Calu3 (cell line): ENCODE results near the gene KCNMB2. TPM values are rescaled to one million over a fixed set of nuclear protein-coding genes. Genes with fewer than 3 reads are reported as not detected.

Experiments
- BruUV-seq: library from RNA; stranded (reverse); fragments of 400-500 nt; replicated peaks from 2 replicates; lab custom pipeline; 2021; lab: Mats Ljungman, UMichigan
- CTCF ChIA-PET: fragments of 300-600 bp; sonication (Branson Sonifier 250); formaldehyde crosslinking; loops from one replicate; lab custom pipeline; 2022; ENCODE audit warnings: antibody characterized with exemption; lab: Charles Lee
- DNase-seq: peaks from one replicate; pipeline ENCODE4 v3.0.0; 2022
- H3K27ac Mint-ChIP-seq: one replicate; pipeline ENCODE4 v1.8.0; 2022; ENCODE audit warnings: mixed read lengths; ENCODE audit not compliant: unreplicated experiment
- H3K27me3 Mint-ChIP-seq: one replicate; pipeline ENCODE4 v1.8.0; 2022; ENCODE audit warnings: mixed read lengths; ENCODE audit not compliant: unreplicated experiment
- H3K36me3 Mint-ChIP-seq: one replicate; pipeline ENCODE4 v1.8.0; 2022; ENCODE audit warnings: mild to moderate bottlenecking, moderate library complexity, mixed read lengths; ENCODE audit not compliant: insufficient read depth, unreplicated experiment
- H3K4me1 Mint-ChIP-seq: one replicate; pipeline ENCODE4 v1.8.0; 2022; ENCODE audit warnings: mild to moderate bottlenecking, low read depth, mixed read lengths; ENCODE audit not compliant: unreplicated experiment
- H3K4me3 Mint-ChIP-seq: one replicate; pipeline ENCODE4 v1.8.0; 2022; ENCODE audit warnings: mild to moderate bottlenecking, low read depth, moderate library complexity, mixed read lengths; ENCODE audit not compliant: unreplicated experiment
- H3K9me3 Mint-ChIP-seq: one replicate; pipeline ENCODE4 v1.8.0; 2022; ENCODE audit warnings: low read depth, mixed read lengths; ENCODE audit not compliant: unreplicated experiment
- intact Hi-C: fragments of 100-400 bp; cut with micrococcal nuclease; formaldehyde crosslinking; loops from one replicate; pipeline ENCODE4 v1.10.0; 2022; ENCODE audit not compliant: unreplicated experiment
- total RNA-seq: library from RNA; stranded (reverse); gene quantifications from 2 replicates; pipeline ENCODE4 v1.2.3, GENCODE V29; 2022
- TF ChIP-seq, protein P1 (sequence below): fragments of 200-600 bp; IDR thresholded peaks from one replicate; pipeline ENCODE4 v1.8.0; 2022; ENCODE audit warnings: antibody characterized with exemption; ENCODE audit not compliant: unreplicated experiment

KCNMB2 gene
- total RNA-seq, 1 experiment from 2014 or later = not detected

DNA sequence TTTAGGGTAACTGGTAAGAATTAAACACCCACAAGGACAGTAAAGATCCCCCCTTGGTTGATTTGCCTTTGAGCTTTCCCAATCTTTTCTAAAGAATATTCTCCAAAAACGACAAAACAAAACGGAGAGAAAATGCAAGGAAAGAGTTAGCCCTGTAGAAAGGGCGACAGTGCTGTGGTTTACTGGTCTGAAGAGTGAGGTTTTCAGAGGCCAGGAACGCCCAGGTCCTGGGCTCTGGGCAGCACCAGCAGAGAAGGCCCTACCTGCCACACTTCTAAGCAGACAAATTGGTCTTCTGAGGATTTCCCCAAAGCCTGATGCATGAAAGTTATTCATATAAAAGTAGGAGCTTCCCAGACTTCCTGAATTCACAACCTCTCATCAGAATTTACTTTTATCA lies 119.3 kb downstream of the KCNMB2 start:
- no peak for DNase-seq
- Mint-ChIP-seq H3K4me3 (no peak overlapping the region), H3K27ac (no peak overlapping the region), H3K27me3 (no peaks in the 10 kb centered on the region), H3K4me1 (no peaks in the 10 kb centered on the region), H3K36me3 (no peaks in the 10 kb centered on the region), H3K9me3 (peaks cover 21% of the 10 kb centered on the region)
- BruUV-seq = no TSS peak
- intact Hi-C loops = no loop called here
- TF ChIP-seq, protein P1, sequence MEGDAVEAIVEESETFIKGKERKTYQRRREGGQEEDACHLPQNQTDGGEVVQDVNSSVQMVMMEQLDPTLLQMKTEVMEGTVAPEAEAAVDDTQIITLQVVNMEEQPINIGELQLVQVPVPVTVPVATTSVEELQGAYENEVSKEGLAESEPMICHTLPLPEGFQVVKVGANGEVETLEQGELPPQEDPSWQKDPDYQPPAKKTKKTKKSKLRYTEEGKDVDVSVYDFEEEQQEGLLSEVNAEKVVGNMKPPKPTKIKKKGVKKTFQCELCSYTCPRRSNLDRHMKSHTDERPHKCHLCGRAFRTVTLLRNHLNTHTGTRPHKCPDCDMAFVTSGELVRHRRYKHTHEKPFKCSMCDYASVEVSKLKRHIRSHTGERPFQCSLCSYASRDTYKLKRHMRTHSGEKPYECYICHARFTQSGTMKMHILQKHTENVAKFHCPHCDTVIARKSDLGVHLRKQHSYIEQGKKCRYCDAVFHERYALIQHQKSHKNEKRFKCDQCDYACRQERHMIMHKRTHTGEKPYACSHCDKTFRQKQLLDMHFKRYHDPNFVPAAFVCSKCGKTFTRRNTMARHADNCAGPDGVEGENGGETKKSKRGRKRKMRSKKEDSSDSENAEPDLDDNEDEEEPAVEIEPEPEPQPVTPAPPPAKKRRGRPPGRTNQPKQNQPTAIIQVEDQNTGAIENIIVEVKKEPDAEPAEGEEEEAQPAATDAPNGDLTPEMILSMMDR = no peak
- CTCF ChIA-PET = no interaction called here

DNA sequence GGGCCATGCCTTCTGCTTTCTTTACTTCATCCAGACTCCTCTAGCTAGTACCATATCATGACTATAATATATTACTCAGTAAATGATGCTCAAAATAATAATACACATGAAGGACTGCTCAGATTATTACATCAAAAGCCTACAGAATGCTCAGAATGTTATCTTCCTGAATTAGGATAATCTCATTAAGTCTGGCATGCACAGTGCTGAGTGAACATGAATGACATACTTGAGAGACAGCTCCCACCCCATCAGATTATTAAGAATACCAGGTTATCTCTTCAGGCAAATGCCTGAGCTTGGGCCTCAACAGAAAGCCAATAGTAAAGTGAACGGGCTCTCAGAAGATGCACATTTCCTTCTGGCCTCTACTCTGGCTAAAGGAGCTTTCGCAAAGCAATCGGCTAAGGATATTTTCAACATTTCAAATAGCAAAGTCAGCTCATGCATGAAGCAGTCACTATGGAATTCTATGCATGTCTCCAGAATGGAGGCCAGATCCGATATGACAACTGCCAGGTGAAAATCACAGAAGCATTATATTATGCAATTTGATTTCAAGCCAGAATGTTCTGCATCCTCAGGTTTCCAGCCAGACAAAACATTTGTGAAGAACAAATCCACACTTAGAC lies 122.6 kb downstream of the KCNMB2 start:
- intact Hi-C loops = no loop called here

DNA sequence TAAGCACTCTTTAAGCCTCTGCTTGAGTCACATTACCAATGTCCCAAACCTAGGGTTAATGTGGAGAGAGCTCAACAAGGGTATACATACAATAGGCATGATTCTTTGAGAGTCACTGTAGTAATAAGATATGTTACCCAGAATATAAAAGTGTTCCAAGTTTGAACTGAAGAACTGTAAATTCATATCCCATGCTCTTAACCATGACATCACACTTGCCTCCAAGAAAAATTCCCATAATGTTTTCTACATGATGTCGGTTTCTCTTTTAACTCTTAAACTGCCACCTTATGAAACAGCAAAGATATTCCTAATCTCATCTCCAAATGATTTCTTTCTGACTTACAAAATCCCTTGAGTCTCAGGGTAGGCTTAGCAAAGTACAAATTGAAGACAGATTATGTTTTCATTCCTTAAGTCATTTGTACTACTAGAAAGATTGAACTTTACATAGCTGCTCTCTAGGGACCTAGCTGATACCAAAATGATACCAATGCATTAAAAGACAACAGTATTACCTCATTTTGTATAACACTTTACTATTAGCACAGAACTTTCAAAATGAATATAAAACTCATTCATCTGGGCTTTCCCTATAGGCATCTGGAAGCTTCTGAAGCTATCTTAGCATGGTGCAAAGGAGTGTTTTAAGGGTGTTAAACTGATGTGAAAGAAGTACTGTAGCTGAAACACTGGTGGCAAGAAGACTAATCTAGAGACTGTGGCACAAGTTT lies 127.1 kb downstream of the KCNMB2 start:
- no peaks in the 10 kb centered on the region for H3K36me3 Mint-ChIP-seq
- CTCF ChIA-PET = no interaction called here
- H3K4me3 Mint-ChIP-seq = no peak overlapping the region
- peaks cover 10% of the 10 kb centered on the region for H3K9me3 Mint-ChIP-seq
- H3K27ac Mint-ChIP-seq = no peak overlapping the region
- no peaks in the 10 kb centered on the region for H3K4me1 Mint-ChIP-seq
- no peaks in the 10 kb centered on the region for H3K27me3 Mint-ChIP-seq
- no TSS peak for BruUV-seq
- intact Hi-C loops = no loop called here
- TF ChIP-seq, protein P1 = no peak
- no peak for DNase-seq

More for the DNA sequence above, 122.6 kb downstream of the KCNMB2 start:
- no TSS peak for BruUV-seq
- peaks cover 19% of the 10 kb centered on the region for H3K9me3 Mint-ChIP-seq
- no peaks in the 10 kb centered on the region for H3K4me1 Mint-ChIP-seq
- TF ChIP-seq, protein P1 = no peak
- H3K4me3 Mint-ChIP-seq = no peak overlapping the region
- H3K27me3 Mint-ChIP-seq = no peaks in the 10 kb centered on the region
- no peak overlapping the region for H3K27ac Mint-ChIP-seq
- no peak for DNase-seq
- H3K36me3 Mint-ChIP-seq = no peaks in the 10 kb centered on the region
- CTCF ChIA-PET = interaction anchor here (0.9 kb wide), 1 partner anchor 223 kb away, joined by 3 read pairs; no protein-coding TSS in a partner anchor

DNA sequence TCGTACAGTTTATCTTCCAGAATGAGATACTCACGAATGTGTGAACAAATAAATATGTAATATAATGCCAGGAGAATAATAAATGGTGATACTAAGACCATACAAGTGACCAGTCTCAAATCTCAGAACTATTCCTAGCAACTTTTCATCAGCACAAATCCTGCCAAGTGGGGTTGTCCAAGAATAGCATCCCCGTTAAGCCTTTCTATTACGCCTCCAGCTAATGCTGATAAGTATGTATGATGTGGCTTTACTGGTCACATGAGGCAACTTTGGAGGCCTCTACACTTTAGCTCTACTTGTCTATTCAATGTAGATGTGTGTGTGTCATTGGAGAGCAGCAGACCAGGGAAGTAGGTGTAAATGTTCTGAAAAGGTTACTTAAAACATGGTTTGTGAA lies 129.5 kb downstream of the KCNMB2 start:
- no peak for DNase-seq
- H3K27me3 Mint-ChIP-seq = no peaks in the 10 kb centered on the region
- H3K36me3 Mint-ChIP-seq = no peaks in the 10 kb centered on the region
- no peak overlapping the region for H3K4me3 Mint-ChIP-seq
- TF ChIP-seq, protein P1 = no peak
- H3K27ac Mint-ChIP-seq = no peak overlapping the region
- H3K9me3 Mint-ChIP-seq = peaks cover 5% of the 10 kb centered on the region
- peaks cover 13% of the 10 kb centered on the region for H3K4me1 Mint-ChIP-seq
- BruUV-seq = no TSS peak
- intact Hi-C loops = no loop called here
- CTCF ChIA-PET = no interaction called here
